ENCODE results near the gene RAP2C.

DNA sequence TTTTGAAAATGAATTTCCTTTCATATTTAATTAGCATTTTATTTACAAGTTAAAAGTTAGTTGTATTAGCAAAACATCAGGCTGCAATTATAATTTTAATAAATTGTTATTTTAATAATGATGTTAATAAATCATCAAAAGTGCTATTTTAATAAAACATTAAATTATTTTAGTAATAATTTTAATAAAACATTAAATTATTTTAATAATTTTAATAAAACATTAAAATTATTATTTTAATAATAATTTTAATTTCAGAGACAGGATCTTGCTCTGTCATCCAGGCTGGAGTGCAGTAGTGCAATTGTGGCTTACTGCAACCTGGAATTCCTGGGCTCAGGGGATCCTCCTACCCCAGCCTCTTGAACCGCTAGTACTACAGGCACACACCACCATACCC is 10.8 kb downstream of the RAP2C start:
- TF ChIP-seq CTCF (IDR thresholded peaks at IDR 0.05; ENCODE audit: insufficient read depth, low read depth, low read length): no peak
- no peak for TF ChIP-seq EZH2 (IDR thresholded peaks at IDR 0.05; ENCODE audit: insufficient read depth, low read length)

All from astrocyte (in vitro differentiated cells and primary cell).